ENCODE measurements around the gene B9D1. TPM values are rescaled to one million over a fixed set of nuclear protein-coding genes. Genes with fewer than 3 reads are reported as not detected.

Gene B9D1
- total RNA-seq, 1 experiment from 2014 or later, result 31.9 TPM

DNA sequence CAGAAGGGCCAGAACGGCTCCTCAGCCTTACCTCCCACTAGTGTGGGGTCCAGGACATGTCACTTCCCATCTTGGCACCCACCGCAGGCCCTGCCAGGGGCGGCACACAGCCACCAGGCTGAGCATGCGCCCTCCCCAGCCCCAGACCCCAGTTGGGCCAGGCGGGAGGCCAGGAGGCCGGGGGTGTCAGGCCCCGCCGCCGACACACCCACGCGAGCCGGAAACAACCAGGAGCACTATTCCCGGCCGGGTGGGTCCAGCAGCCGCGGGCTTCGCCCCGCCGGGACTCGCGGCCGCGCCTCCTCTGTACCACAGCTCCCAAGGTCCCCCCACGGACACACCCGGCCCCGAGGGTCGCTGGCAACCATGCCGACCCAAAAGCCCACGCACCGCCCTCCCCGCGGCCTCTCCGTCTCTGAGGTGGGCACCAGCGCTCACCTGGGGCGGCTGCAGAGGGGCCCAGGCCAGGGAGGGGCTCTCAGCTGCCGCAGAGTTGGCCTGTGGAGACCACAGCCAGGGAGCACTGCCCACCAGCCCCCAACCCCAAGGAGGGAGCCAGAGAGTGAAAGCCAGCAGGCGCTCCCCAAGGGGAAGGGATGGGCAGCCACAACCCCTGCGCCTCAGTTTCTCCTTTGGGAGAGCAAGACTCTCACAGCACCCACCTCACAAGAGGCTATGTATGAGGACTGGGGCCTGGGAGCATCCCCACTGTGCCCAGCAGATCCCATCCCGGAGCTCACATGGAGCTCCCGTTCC, 18.0 kb downstream of the B9D1 start:
- ChIA-PET CTCF (interaction anchor here (0.7 to 1.5 kb wide), 5 partner anchors 18 to 418 kb away, joined by 3 to 6 read pairs (median 4); partner anchors contain the start of gene B9D1), POLR2A (interaction anchor here (1.0 kb wide), 1 partner anchor 61 kb away, joined by 3 read pairs; no protein-coding TSS in a partner anchor)
- peaks cover 19% of the 10 kb centered on the region for H3K4me1 Mint-ChIP-seq
- peak; percentile 9 for DNase-seq (ENCODE audit: low spot score)
- H3K27ac Mint-ChIP-seq, result no peak overlapping the region; the same call in 1 of the 2 replicates
- no peak overlapping the region for H3K4me3 Mint-ChIP-seq
- TF ChIP-seq CDX4 (CRISPR knock-in tag; IDR thresholded peaks at IDR 0.05; ENCODE audit: borderline replicate concordance) (no peak), JAZF1 (CRISPR knock-in tag; IDR thresholded peaks at IDR 0.05) (no peak), TEAD1 (CRISPR knock-in tag; IDR thresholded peaks at IDR 0.05) (no peak), RELA (CRISPR knock-in tag; IDR thresholded peaks at IDR 0.05; ENCODE audit: borderline replicate concordance) (no peak), RORB (CRISPR knock-in tag; IDR thresholded peaks at IDR 0.05) (no peak), SOX15 (CRISPR knock-in tag; IDR thresholded peaks at IDR 0.05) (no peak), FOXJ3 (CRISPR knock-in tag; IDR thresholded peaks at IDR 0.05; ENCODE audit: borderline replicate concordance) (no peak), ZBTB21 (CRISPR knock-in tag; IDR thresholded peaks at IDR 0.05; ENCODE audit: borderline replicate concordance) (no peak), GTF2I (CRISPR knock-in tag; conservative IDR thresholded peaks at IDR 0.05) (no peak), TP53 (CRISPR knock-in tag; IDR thresholded peaks at IDR 0.05) (no peak), NR1H2 (CRISPR knock-in tag; IDR thresholded peaks at IDR 0.05) (no peak), OVOL2 (CRISPR knock-in tag; IDR thresholded peaks at IDR 0.05; ENCODE audit: borderline replicate concordance) (no peak), ZNF423 (CRISPR knock-in tag; IDR thresholded peaks at IDR 0.05) (no peak), ETV6 (CRISPR knock-in tag; IDR thresholded peaks at IDR 0.05) (no peak), ZNF232 (CRISPR knock-in tag; IDR thresholded peaks at IDR 0.05) (no peak)
- TF ChIP-seq, protein P1, sequence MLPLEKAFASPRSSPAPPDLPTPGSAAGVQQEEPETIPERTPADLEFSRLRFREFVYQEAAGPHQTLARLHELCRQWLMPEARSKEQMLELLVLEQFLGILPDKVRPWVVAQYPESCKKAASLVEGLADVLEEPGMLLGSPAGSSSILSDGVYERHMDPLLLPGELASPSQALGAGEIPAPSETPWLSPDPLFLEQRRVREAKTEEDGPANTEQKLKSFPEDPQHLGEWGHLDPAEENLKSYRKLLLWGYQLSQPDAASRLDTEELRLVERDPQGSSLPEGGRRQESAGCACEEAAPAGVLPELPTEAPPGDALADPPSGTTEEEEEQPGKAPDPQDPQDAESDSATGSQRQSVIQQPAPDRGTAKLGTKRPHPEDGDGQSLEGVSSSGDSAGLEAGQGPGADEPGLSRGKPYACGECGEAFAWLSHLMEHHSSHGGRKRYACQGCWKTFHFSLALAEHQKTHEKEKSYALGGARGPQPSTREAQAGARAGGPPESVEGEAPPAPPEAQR (CRISPR knock-in tag; IDR thresholded peaks at IDR 0.05), result no peak
- TF ChIP-seq, protein P2, sequence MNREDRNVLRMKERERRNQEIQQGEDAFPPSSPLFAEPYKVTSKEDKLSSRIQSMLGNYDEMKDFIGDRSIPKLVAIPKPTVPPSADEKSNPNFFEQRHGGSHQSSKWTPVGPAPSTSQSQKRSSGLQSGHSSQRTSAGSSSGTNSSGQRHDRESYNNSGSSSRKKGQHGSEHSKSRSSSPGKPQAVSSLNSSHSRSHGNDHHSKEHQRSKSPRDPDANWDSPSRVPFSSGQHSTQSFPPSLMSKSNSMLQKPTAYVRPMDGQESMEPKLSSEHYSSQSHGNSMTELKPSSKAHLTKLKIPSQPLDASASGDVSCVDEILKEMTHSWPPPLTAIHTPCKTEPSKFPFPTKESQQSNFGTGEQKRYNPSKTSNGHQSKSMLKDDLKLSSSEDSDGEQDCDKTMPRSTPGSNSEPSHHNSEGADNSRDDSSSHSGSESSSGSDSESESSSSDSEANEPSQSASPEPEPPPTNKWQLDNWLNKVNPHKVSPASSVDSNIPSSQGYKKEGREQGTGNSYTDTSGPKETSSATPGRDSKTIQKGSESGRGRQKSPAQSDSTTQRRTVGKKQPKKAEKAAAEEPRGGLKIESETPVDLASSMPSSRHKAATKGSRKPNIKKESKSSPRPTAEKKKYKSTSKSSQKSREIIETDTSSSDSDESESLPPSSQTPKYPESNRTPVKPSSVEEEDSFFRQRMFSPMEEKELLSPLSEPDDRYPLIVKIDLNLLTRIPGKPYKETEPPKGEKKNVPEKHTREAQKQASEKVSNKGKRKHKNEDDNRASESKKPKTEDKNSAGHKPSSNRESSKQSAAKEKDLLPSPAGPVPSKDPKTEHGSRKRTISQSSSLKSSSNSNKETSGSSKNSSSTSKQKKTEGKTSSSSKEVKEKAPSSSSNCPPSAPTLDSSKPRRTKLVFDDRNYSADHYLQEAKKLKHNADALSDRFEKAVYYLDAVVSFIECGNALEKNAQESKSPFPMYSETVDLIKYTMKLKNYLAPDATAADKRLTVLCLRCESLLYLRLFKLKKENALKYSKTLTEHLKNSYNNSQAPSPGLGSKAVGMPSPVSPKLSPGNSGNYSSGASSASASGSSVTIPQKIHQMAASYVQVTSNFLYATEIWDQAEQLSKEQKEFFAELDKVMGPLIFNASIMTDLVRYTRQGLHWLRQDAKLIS (CRISPR knock-in tag; IDR thresholded peaks at IDR 0.05; ENCODE audit: borderline replicate concordance), result no peak
- peaks cover 4% of the 10 kb centered on the region; the same call in 1 of the 2 replicates for H3K36me3 Mint-ChIP-seq
- no peak for ATAC-seq
- no peaks in the 10 kb centered on the region for H3K9me3 Mint-ChIP-seq
- no peaks in the 10 kb centered on the region for H3K27me3 Mint-ChIP-seq (ENCODE audit: low read depth)

DNA sequence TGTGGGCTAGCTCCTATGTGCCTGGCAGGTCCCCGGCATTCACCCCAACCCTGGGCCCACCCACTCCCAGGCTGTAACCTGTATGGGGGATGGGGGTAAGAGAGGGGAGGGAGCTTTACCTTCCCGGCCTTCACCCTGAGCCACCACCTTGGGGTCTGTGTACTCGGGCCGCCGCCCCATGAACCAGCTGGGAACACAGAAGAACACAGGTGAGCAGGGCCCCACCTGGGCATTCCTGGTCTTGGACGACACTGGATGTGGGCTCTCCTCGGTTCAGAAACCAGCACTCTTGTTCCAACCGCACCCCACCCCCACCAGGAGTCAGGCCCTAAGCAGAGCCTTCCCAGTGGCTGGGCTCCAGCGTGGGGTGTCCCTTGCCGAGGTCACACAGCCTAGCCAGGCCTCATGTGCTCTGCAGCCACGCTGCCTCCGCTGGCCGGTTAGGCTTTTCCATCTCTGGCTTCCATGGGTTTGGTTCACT, 18.8 kb downstream of the B9D1 start:
- Mint-ChIP-seq H3K27ac (no peak overlapping the region), H3K36me3 (peaks cover 3% of the 10 kb centered on the region; the same call in 1 of the 2 replicates), H3K9me3 (no peaks in the 10 kb centered on the region), H3K27me3 (ENCODE audit: low read depth) (no peaks in the 10 kb centered on the region), H3K4me3 (no peak overlapping the region), H3K4me1 (peaks cover 27% of the 10 kb centered on the region)
- ATAC-seq (peak; percentile 32), DNase-seq (ENCODE audit: low spot score) (peak; percentile 23)
- ChIA-PET CTCF (interaction anchor here (0.7 to 1.5 kb wide), 5 partner anchors 19 to 419 kb away, joined by 3 to 6 read pairs (median 4); partner anchors contain the start of gene B9D1), POLR2A (interaction anchor here (1.0 kb wide), 1 partner anchor 62 kb away, joined by 3 read pairs; no protein-coding TSS in a partner anchor)
- TF ChIP-seq, protein P3, sequence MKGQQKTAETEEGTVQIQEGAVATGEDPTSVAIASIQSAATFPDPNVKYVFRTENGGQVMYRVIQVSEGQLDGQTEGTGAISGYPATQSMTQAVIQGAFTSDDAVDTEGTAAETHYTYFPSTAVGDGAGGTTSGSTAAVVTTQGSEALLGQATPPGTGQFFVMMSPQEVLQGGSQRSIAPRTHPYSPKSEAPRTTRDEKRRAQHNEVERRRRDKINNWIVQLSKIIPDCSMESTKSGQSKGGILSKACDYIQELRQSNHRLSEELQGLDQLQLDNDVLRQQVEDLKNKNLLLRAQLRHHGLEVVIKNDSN (CRISPR knock-in tag; IDR thresholded peaks at IDR 0.05), result no peak
- TF ChIP-seq ZNF219 (CRISPR knock-in tag; IDR thresholded peaks at IDR 0.05; ENCODE audit: borderline replicate concordance) (no peak), ZNF512 (CRISPR knock-in tag; IDR thresholded peaks at IDR 0.05; ENCODE audit: borderline replicate concordance) (no peak), CREB1 (CRISPR knock-in tag; IDR thresholded peaks at IDR 0.05) (no peak), TP53 (CRISPR knock-in tag; IDR thresholded peaks at IDR 0.05) (no peak), PRDM15 (CRISPR knock-in tag; IDR thresholded peaks at IDR 0.05) (no peak)

Data from WTC11 (cell line).